ENCODE results near the gene SYT5. TPM values are rescaled to one million over a fixed set of nuclear protein-coding genes. Genes with fewer than 3 reads are reported as not detected.

The SYT5 gene
- polyA plus RNA-seq, 3 donors: not detected

- peak overlapping the region in 1 of 7 donors; percentile 12 for H3K27ac Mint-ChIP-seq
- H3K27ac ChIP-seq (ENCODE audit: low read depth in 1 of 2, low read length in 2 of 2): no peak overlapping the region
- no peaks in the 10 kb centered on the region for H3K36me3 Mint-ChIP-seq
- H3K27me3 Mint-ChIP-seq (ENCODE audit: low read depth in 3 of 3): peaks cover 14 to 30% (median 21%) of the 10 kb centered on the region in 3 donors
- no peak for DNase-seq
- no peaks in the 10 kb centered on the region for H3K36me3 ChIP-seq (replicated peaks in 1 of 2; ENCODE audit: control insufficient read depth in 1 of 2, insufficient read depth in 2 of 2, low read length in 2 of 2)
- H4K20me1 ChIP-seq (ENCODE audit: insufficient read depth, low read length): no peaks in the 10 kb centered on the region
- H3K9me3 Mint-ChIP-seq: peaks cover 8 to 17% (median 15%) of the 10 kb centered on the region in 7 donors
- H3K4me1 ChIP-seq (ENCODE audit: control insufficient read depth in 1 of 2, insufficient read depth in 2 of 2, low read length in 2 of 2): peaks cover 12 to 22% of the 10 kb centered on the region in 2 donors
- peaks cover 6 to 8% of the 10 kb centered on the region in 2 donors for H3K9me3 ChIP-seq (replicated peaks in 1 of 2; ENCODE audit: control insufficient read depth in 1 of 2, insufficient read depth in 1 of 2, low read length in 2 of 2)
- no peak overlapping the region for H3K4me2 ChIP-seq (replicated peaks; ENCODE audit: extremely low read depth, low read length, poor library complexity, severe bottlenecking)
- no peak overlapping the region for H3K4me3 ChIP-seq (replicated peaks in 1 of 3; ENCODE audit: low read depth in 2 of 3, low read length in 3 of 3)
- no peaks in the 10 kb centered on the region for H3K27me3 ChIP-seq (ENCODE audit: control insufficient read depth in 2 of 2, insufficient read depth in 2 of 2, low read length in 2 of 2)
- no peaks in the 10 kb centered on the region for H3K79me2 ChIP-seq (ENCODE audit: insufficient read depth, low read length)
- H3K4me1 Mint-ChIP-seq: peaks cover 18% of the 10 kb centered on the region
- intact Hi-C loops (cut with micrococcal nuclease): no loop called here
- no peak overlapping the region for H3K9ac ChIP-seq (ENCODE audit: insufficient read depth, low read length, poor library complexity, severe bottlenecking)
- TF ChIP-seq CTCF (IDR thresholded peaks at IDR 0.05): no peak
- H2AFZ ChIP-seq (ENCODE audit: insufficient read depth, low read depth, low read length, poor library complexity, severe bottlenecking): no peak overlapping the region
- no peak overlapping the region for H3K4me3 Mint-ChIP-seq
- WGBS (ENCODE audit: insufficient coverage): 80% methylated on average over 13 of the region's 17 CpGs
These were observed 29.8 kb upstream of the SYT5 start for GRCh38 chr19:55209693-55210472.

- peaks cover 6 to 8% of the 10 kb centered on the region in 2 donors for H3K9me3 ChIP-seq (replicated peaks in 1 of 2; ENCODE audit: control insufficient read depth in 1 of 2, insufficient read depth in 1 of 2, low read length in 2 of 2)
- H3K27me3 Mint-ChIP-seq (ENCODE audit: low read depth in 3 of 3): peaks cover 11 to 30% (median 26%) of the 10 kb centered on the region in 3 donors
- no peaks in the 10 kb centered on the region for H3K79me2 ChIP-seq (ENCODE audit: insufficient read depth, low read length)
- TF ChIP-seq CTCF (IDR thresholded peaks at IDR 0.05): no peak
- intact Hi-C loops (cut with micrococcal nuclease): no loop called here
- no peak within 1 kb of the TSS for H3K27ac ChIP-seq (ENCODE audit: low read depth in 1 of 2, low read length in 2 of 2)
- H3K4me3 Mint-ChIP-seq: no peak within 1 kb of the TSS
- no peak within 1 kb of the TSS for H3K9ac ChIP-seq (ENCODE audit: insufficient read depth, low read length, poor library complexity, severe bottlenecking)
- no peaks in the 10 kb centered on the region for H3K36me3 Mint-ChIP-seq
- no peaks in the 10 kb centered on the region for H4K20me1 ChIP-seq (ENCODE audit: insufficient read depth, low read length)
- no peak within 1 kb of the TSS for H3K4me3 ChIP-seq (replicated peaks in 1 of 3; ENCODE audit: low read depth in 2 of 3, low read length in 3 of 3)
- no peaks in the 10 kb centered on the region for H3K36me3 ChIP-seq (replicated peaks in 1 of 2; ENCODE audit: control insufficient read depth in 1 of 2, insufficient read depth in 2 of 2, low read length in 2 of 2)
- peaks cover 12 to 22% of the 10 kb centered on the region in 2 donors for H3K4me1 ChIP-seq (ENCODE audit: control insufficient read depth in 1 of 2, insufficient read depth in 2 of 2, low read length in 2 of 2)
- H3K27me3 ChIP-seq (ENCODE audit: control insufficient read depth in 2 of 2, insufficient read depth in 2 of 2, low read length in 2 of 2): no peaks in the 10 kb centered on the region
- peaks cover 6 to 16% (median 15%) of the 10 kb centered on the region in 7 donors for H3K9me3 Mint-ChIP-seq
- H2AFZ ChIP-seq (ENCODE audit: insufficient read depth, low read depth, low read length, poor library complexity, severe bottlenecking): no peak within 1 kb of the TSS
- H3K4me2 ChIP-seq (replicated peaks; ENCODE audit: extremely low read depth, low read length, poor library complexity, severe bottlenecking): no peak within 1 kb of the TSS
- H3K27ac Mint-ChIP-seq: peak within 1 kb of the TSS in 3 of 7 donors; percentile 41 to 72 (median 61)
- peak in 1 of 3 donors; percentile 31 for DNase-seq
- peaks cover 18% of the 10 kb centered on the region for H3K4me1 Mint-ChIP-seq
- WGBS (ENCODE audit: insufficient coverage): 41% methylated on average over 8 of the region's 18 CpGs
These were observed 29.0 kb upstream of the SYT5 start, which contains the start of gene PTPRH for GRCh38 chr19:55208880-55209692. TSS of gene PTPRH (minus strand) at chr19:55209501. CDS start at chr19:55209433, 68 bp downstream.
